Endothelial cell of hepatic sinusoid (primary cell): Measurements from ENCODE around the gene IFNA2.
"Not testable (repeated sequence)": the region's sequence is repeated elsewhere in the genome, so short reads cannot be mapped to it uniquely, and the experiment has no call there.

Experiments
- in situ Hi-C: cut with HindIII; loops from 2 replicates; pipeline ENCODE4 v1.10.0; 2017; ENCODE audit warnings: low sequenced_read_pairs

The IFNA2 gene

GRCh38 chr9:21383627-21384026 is 1.6 kb downstream of the IFNA2 start:
- in situ Hi-C loops: no loop called here

- in situ Hi-C loops: no loop called here
These were observed 3.5 kb downstream of the IFNA2 start for GRCh38 chr9:21381448-21382339.

GRCh38 chr9:21371467-21371866 is 13.7 kb downstream of the IFNA2 start:
- in situ Hi-C loops: not testable (repeated sequence)

GRCh38 chr9:21367957-21368356 is 17.2 kb downstream of the IFNA2 start, which contains the start of gene IFNA13:
Gene IFNA13 (minus strand): TSS chr9:21368057. CDS start chr9:21368010, 47 bp downstream.
- in situ Hi-C loops: no loop called here

GRCh38 chr9:21367169-21367568 is 18.0 kb downstream of the IFNA2 start:
- in situ Hi-C loops: not testable (repeated sequence)

GRCh38 chr9:21362287-21362686 is 22.9 kb downstream of the IFNA2 start:
- in situ Hi-C loops: no loop called here

- in situ Hi-C loops: no loop called here
These were observed 27.4 kb downstream of the IFNA2 start for GRCh38 chr9:21357479-21358460.

- in situ Hi-C loops: no loop called here
These were observed 34.4 kb downstream of the IFNA2 start, which contains the start of gene IFNA6 for GRCh38 chr9:21350787-21351186. Gene IFNA6 (minus strand): TSS chr9:21350887. CDS start chr9:21350887, 0 bp downstream.

- in situ Hi-C loops: no loop called here
These were observed 36.7 kb downstream of the IFNA2 start for GRCh38 chr9:21348430-21348970.

- in situ Hi-C loops: loop anchor here (5.0 kb wide), 1 partner anchor 97 kb away; no protein-coding TSS in a partner anchor
These were observed 44.5 kb downstream of the IFNA2 start for GRCh38 chr9:21340735-21341134.

GRCh38 chr9:21336457-21336856 is 48.7 kb downstream of the IFNA2 start:
- in situ Hi-C loops: loop anchor here (5.0 kb wide), 1 partner anchor 66 kb away; no protein-coding TSS in a partner anchor

GRCh38 chr9:21334701-21335632 is 50.2 kb downstream of the IFNA2 start, which contains the start of gene KLHL9:
Gene KLHL9 (minus strand): TSS chr9:21335404. CDS start chr9:21334859, 545 bp downstream.
- in situ Hi-C loops: loop anchor here (5.0 kb wide), 3 partner anchors 42 to 357 kb away; no protein-coding TSS in a partner anchor
